Stimulated activated effector memory CD8-positive, alpha-beta T cell treated with anti-CD3 and anti-CD28 coated beads, Interleukin-12 subunit alpha, Interleukin-12 subunit beta, amount 100 ng/mL, for 72 hours (primary cell): ENCODE data around the gene GABRA4.

ENCODE experiments used
- ATAC-seq: fragments of 150-1000 bp; cut with Tn5 transposase; 2 replicates; pipeline ENCODE4 v1.10.0; 2021
- DNase-seq, 2 donors: peaks; one replicate each; pipeline ENCODE4 v3.0.0; 2021 to 2022; ENCODE audit warnings: low spot score in 2 of 2
- H3K27ac Mint-ChIP-seq: one replicate; pipeline ENCODE4 v1.8.0; 2022; ENCODE audit warnings: mild to moderate bottlenecking, mixed read lengths
- H3K36me3 Mint-ChIP-seq: one replicate; pipeline ENCODE4 v1.8.0; 2022; ENCODE audit warnings: mild to moderate bottlenecking, mixed read lengths
- H3K4me1 Mint-ChIP-seq: one replicate; pipeline ENCODE4 v1.8.0; 2022; ENCODE audit warnings: mixed read lengths
- H3K4me3 Mint-ChIP-seq: one replicate; pipeline ENCODE4 v1.8.0; 2022; ENCODE audit warnings: mild to moderate bottlenecking, mixed read lengths
- H3K9me3 Mint-ChIP-seq: one replicate; pipeline ENCODE4 v1.8.0; 2022; ENCODE audit warnings: mixed read lengths

The GABRA4 gene

DNA sequence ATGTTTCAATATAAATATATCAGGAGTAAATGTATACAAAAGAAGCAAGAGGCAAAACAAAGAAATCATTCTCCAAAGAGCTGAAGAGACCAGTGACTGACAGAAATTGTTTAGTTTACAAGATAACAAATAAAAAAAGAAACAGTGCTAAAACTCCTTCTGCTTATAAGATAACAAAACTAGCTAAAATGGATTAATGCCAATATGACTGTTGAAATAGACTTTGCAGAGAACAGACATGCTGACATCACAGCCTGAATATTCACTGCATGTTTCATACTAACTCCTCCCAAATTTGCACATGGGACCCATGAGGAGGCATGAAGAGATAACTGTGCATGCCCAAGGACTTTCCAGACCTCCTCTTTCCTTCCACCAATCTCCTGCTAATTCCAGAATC, 6.2 kb upstream of the GABRA4 start:
- DNase-seq (no peak), ATAC-seq (no peak)
- Mint-ChIP-seq H3K4me1 (peaks cover under 1% of the 10 kb centered on the region), H3K27ac (no peak overlapping the region), H3K9me3 (no peaks in the 10 kb centered on the region), H3K4me3 (no peak overlapping the region), H3K36me3 (no peaks in the 10 kb centered on the region)

DNA sequence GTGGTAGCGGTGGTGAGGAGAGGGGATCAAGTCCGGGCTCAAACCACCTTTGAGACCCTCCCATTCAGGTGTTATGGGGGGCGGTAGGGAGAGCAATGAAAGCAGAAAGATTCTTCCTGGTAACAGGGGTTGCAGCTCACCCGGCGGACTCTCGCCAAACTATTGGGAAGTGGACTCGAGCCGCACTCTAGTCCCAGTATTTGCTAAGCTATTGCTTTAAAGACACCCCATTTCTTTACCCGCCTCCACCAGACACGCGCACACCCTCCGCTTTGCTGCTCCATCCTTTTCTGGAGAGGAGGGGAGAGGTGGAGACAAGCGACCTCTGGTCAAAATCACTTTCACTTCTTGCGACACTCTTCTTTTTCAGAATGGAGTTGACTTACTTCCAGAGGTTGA, 625 bp upstream of the GABRA4 start:
- Mint-ChIP-seq H3K4me1 (peaks cover 24% of the 10 kb centered on the region), H3K9me3 (no peaks in the 10 kb centered on the region), H3K36me3 (peaks cover 5% of the 10 kb centered on the region), H3K4me3 (peak overlapping the region; percentile 46), H3K27ac (no peak overlapping the region)
- DNase-seq (no peak), ATAC-seq (no peak)

DNA sequence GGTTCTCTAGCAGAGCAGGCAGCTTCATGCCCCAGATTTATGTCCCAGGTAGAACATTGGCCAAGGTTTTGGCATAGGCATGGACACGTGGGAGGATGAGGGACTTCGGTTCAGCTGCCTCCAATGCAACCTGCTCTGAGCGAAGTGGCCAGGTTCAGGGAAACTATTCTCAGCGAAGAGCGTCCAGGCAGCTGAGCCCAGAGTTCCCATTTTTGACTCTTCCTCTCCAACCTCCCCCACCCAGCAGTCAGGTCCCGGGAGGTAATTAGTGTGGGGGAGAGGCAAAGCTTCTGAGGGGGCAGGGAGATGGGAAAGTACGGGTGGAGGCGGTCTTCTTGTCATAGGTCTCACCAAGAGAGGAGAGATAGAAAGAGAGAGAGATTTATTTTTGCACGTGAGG, 1.0 kb downstream of the GABRA4 start:
- H3K9me3 Mint-ChIP-seq = no peaks in the 10 kb centered on the region
- DNase-seq (no peak), ATAC-seq (no peak)
- H3K36me3 Mint-ChIP-seq = peaks cover 5% of the 10 kb centered on the region
- peaks cover 24% of the 10 kb centered on the region for H3K4me1 Mint-ChIP-seq
- no peak overlapping the region for H3K27ac Mint-ChIP-seq
- peak overlapping the region; percentile 46 for H3K4me3 Mint-ChIP-seq

DNA sequence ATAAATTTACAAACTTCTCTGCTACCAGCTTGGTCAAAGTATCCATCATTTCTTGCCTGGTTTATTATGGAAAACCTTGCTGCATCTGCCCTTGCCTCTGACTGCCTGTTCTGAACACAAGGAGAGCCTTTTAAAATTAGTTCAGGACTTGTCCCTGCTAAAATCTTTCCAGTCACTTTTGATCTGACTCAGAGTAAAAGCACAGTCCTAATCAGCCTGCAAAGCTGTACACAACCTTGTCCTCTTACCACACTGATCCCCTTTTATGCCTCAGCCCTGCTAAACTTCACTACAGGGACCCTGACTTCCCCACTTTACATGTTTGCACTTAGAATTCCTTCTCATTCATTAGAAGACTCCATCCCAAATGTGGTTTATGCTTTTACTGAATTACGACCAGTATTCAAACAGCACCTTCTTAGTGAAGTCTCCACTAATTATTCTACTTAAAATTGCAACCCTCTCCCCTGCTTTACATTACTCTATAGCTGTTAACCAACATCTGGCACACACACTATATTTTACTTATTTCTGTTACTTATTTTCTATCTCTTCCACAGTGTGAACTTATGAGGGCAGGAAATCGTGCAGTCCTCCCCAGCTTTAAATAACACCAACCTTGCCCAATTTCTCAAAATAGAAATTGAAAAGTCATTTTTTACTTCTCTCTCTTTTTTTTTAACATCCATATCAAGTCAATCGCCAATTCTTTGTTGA, 6.3 kb downstream of the GABRA4 start:
- Mint-ChIP-seq H3K4me3 (no peak overlapping the region), H3K36me3 (no peaks in the 10 kb centered on the region), H3K27ac (no peak overlapping the region), H3K9me3 (no peaks in the 10 kb centered on the region), H3K4me1 (peaks cover under 1% of the 10 kb centered on the region)
- no peak for DNase-seq
- no peak for ATAC-seq

DNA sequence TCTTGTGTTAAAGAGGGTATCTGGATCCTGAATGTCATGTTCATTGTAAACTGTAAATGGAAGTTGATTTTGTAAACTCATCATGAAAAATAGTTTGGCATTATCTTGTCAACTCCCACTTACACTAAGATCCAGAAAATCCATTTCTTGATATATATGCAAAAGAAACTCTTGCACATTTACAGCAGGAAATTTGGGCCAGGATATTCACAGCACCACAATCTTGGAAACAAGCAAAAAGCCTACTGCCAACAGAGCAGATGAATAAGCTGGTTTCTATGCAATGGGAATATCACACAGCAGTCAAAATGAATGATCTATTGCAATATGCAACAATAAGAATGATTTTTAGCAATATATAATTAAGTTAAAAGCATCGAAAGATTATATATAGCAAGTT, 8.6 kb downstream of the GABRA4 start:
- no peaks in the 10 kb centered on the region for H3K9me3 Mint-ChIP-seq
- no peak for DNase-seq
- H3K36me3 Mint-ChIP-seq = no peaks in the 10 kb centered on the region
- no peak overlapping the region for H3K27ac Mint-ChIP-seq
- no peaks in the 10 kb centered on the region for H3K4me1 Mint-ChIP-seq
- no peak overlapping the region for H3K4me3 Mint-ChIP-seq
- ATAC-seq = no peak

DNA sequence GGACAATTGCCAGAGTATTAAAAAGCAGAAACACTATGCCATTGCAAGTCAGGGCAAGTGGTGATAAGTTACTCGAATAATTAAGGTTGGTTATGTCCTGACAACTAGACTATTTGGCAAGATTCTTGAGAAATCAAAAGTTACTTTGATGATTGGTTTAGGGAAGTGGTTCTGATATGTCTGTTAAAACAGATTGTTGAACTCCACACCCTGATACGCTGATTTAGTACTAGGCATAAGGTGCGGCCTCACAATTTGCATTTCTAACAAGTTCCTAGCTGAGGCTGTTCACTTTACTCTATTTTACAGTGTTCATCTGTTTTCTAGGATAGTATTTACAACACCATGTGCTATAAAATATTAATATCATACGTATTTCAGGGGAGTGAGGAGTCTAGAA, 12.5 kb downstream of the GABRA4 start:
- Mint-ChIP-seq H3K4me1 (no peaks in the 10 kb centered on the region), H3K27ac (no peak overlapping the region), H3K4me3 (no peak overlapping the region), H3K9me3 (no peaks in the 10 kb centered on the region), H3K36me3 (no peaks in the 10 kb centered on the region)
- DNase-seq (no peak), ATAC-seq (no peak)

DNA sequence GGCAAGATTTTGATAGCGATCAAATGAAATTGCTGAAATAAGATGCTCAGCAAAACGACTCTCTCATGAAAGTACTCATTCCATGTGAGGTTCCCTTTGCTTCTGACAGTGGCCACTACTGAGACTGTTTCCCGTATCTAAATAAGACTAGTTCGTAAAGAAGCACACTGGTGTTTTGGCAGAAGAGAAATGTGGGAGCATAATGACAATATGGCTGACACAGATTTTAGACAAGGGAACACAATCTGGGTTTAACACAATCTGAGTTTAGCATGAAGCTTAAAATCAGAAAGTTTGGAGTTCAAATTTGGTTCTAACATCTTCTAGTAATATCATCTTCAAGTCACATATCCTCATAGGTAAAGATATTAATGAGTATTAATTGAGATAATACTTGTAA, 13.7 kb downstream of the GABRA4 start:
- no peaks in the 10 kb centered on the region for H3K4me1 Mint-ChIP-seq
- no peaks in the 10 kb centered on the region for H3K9me3 Mint-ChIP-seq
- H3K27ac Mint-ChIP-seq = no peak overlapping the region
- ATAC-seq = no peak
- no peaks in the 10 kb centered on the region for H3K36me3 Mint-ChIP-seq
- H3K4me3 Mint-ChIP-seq = no peak overlapping the region
- DNase-seq = no peak

DNA sequence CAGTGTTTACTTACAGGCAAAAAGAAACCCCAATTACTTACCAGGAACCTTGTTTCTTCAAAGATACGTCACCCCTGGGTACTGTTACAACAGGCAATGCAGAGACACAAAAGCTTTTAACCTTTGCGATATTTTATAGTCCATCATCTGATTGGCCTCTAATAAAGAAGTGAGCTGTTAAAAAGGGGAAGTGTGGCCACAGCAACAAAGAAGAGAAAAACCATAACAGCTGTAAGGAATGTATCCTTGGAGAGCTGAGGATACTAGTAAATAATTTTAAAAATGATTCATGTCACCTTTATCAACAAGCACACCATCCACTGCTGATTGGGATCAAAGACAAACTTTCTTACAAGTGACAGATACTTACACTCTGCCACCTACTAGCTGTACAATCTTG, 14.1 kb downstream of the GABRA4 start:
- Mint-ChIP-seq H3K9me3 (no peaks in the 10 kb centered on the region), H3K4me1 (no peaks in the 10 kb centered on the region), H3K4me3 (no peak overlapping the region), H3K36me3 (no peaks in the 10 kb centered on the region), H3K27ac (no peak overlapping the region)
- no peak for DNase-seq
- ATAC-seq = no peak

DNA sequence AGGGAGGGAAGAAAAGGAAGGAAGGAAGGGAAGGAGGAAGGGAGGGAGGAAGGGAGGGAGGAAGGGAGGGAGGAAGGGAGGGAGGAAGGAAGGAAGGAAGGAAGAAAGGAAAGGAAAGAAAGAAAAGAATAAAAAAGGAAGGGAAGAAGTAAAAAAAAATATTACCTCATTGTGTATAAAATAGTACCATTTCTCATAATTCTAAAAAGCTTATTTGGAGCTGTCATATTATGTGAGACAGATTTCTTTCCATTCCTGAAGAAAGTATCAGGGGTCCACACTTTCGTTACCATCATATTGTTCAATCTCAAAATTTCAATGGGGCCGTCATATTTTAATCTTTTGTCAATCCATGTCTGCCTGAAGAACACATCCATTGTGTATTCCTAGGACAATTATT, 16.1 kb downstream of the GABRA4 start:
- no peak overlapping the region for H3K4me3 Mint-ChIP-seq
- H3K9me3 Mint-ChIP-seq = no peaks in the 10 kb centered on the region
- DNase-seq (no peak), ATAC-seq (no peak)
- H3K27ac Mint-ChIP-seq = no peak overlapping the region
- H3K36me3 Mint-ChIP-seq = no peaks in the 10 kb centered on the region
- H3K4me1 Mint-ChIP-seq = no peaks in the 10 kb centered on the region

DNA sequence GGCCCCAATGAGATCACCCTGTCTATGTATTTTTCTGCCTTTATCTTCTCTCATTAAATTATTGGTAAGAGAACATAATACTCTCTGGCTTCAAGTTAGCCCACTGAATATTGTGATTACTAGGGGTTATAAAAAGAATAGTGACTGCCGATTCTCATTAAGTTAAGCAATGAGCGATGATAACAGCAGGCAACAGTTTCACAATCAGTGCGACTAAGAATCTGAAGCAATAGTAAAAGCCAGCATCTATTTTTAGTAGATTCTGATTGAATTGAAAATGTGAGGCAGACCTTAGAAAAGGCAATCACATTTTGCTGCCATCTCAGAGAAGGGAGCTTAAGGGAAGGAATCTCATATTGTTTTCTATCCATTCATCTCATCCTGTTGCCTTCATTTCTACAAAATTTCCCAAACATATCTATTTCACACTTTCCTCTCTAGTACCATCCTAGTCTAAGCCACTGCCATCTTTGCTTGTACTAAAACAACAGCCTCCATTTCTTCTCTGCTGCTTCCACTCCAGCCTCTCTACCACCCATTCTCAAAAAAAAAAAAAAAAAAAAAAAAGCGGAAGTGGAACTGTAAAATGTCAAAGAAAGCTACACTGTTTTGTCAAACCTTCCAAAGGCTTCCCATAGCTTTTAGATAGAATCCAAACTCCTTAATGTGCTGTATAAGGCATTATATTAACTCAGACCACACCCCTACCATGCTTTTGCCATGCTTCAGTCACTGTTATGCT, 17.4 kb downstream of the GABRA4 start:
- no peak overlapping the region for H3K4me3 Mint-ChIP-seq
- H3K36me3 Mint-ChIP-seq = no peaks in the 10 kb centered on the region
- H3K9me3 Mint-ChIP-seq = no peaks in the 10 kb centered on the region
- no peak overlapping the region for H3K27ac Mint-ChIP-seq
- no peak for DNase-seq
- no peak for ATAC-seq
- H3K4me1 Mint-ChIP-seq = no peaks in the 10 kb centered on the region

DNA sequence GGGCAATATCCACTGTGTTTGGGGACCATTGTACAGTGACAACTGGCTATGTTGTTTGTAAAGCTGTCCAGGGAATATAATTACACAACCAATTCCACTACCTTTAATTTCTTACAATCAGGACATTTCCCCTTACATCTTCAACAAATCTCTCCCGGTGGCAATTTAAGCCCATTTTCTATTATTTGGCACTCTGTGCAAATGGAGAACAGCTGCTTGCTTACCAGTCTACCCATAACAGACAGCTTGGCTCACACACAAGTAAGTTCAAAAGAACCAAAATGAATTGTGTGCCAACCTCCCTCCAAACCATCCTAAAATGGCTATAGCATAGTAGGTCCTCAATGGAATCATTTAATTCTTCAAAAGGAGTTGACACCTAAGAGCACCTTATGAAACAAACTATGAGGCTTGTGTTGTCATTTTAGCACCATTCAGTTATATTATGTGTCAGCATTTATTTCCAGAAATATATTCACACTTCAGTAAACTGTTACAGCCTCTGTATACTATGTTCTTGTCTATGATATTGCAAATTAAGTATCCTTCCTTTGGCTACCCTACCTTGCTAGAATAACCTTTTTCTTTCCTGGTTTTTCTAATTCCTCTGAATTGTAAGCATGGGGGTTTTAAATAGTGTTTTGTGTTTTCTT, 18.4 kb downstream of the GABRA4 start:
- no peak for DNase-seq
- Mint-ChIP-seq H3K9me3 (no peaks in the 10 kb centered on the region), H3K4me1 (no peaks in the 10 kb centered on the region), H3K27ac (no peak overlapping the region), H3K36me3 (no peaks in the 10 kb centered on the region), H3K4me3 (no peak overlapping the region)
- no peak for ATAC-seq

DNA sequence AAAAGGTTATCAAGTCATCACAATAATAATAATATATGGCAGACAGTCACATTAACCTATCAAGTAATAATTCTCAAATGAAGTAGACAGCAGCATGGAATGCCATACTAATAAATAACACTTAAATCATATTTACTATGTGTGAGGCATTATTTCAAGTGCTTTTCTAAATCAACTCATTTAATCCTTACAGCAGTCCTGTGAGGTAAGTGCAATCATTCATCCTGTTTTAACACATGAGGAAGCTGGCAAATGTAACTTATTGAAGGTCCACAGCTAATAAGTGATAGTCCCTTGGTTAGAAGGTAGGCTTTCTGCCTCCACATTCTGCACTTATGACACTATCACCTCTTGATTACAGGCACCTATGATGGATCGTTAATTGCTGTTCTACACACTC, 24.5 kb downstream of the GABRA4 start:
- H3K4me3 Mint-ChIP-seq = no peak overlapping the region

DNA sequence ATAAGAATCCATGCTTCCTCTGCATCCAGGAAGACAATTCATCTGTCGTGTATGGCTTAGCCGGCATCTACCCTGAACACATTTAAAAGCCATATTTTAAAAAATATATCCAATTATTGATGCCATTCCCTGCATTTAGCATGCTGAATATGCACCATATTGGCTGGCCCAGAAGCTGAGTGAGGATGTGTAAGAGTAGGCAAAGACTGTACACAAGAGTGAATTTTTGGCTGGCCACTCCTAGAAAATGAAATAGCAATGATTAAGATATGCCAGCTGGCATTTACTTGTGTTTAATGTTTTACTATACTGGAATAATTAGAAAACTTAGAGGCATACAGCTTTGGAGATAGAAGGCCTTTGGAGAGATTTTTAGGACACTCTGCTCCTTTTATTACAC, 25.8 kb downstream of the GABRA4 start:
- H3K9me3 Mint-ChIP-seq = no peaks in the 10 kb centered on the region
- no peaks in the 10 kb centered on the region for H3K36me3 Mint-ChIP-seq
- DNase-seq = no peak
- no peaks in the 10 kb centered on the region for H3K4me1 Mint-ChIP-seq
- no peak for ATAC-seq
- no peak overlapping the region for H3K4me3 Mint-ChIP-seq
- H3K27ac Mint-ChIP-seq = no peak overlapping the region

More for the DNA sequence above, 24.5 kb downstream of the GABRA4 start:
- H3K36me3 Mint-ChIP-seq = no peaks in the 10 kb centered on the region
- H3K4me1 Mint-ChIP-seq = no peaks in the 10 kb centered on the region
- no peak for DNase-seq
- H3K9me3 Mint-ChIP-seq = no peaks in the 10 kb centered on the region
- H3K27ac Mint-ChIP-seq = no peak overlapping the region
- ATAC-seq = no peak

DNA sequence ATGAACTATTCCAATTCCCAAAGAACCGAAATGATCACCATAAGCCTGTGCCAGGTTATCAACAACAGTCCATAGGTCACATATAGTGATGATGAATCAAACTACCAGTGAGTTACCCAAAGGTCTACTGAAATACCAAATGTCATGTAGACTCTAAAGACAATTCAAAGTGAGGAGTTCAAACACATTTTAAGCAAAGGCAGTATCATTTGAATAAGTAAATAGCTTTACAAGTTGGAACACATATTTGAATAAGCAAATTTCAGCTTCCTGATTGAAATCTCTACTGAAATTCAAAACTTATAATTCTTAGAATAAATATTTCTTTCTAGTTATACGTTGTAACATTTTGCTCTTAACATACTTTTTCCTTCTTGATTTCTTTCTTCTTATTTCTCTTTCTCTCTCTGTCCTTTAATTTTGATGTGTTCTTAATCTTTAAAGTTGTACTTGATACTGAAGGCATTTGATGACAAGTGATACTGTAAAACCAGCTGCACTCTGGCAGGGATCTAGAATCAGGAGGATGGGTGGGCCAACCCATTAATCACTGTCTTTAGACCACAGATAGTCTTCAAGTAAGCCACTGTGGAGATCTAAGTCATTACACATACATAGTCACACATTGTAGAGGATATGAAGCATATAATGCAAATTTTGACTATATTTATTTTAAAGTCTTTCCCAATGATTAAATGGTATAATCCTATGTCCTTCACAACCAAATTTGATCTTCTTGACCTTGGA, 34.5 kb downstream of the GABRA4 start:
- Mint-ChIP-seq H3K4me1 (no peaks in the 10 kb centered on the region), H3K9me3 (peaks cover 2% of the 10 kb centered on the region), H3K36me3 (no peaks in the 10 kb centered on the region), H3K4me3 (no peak overlapping the region), H3K27ac (no peak overlapping the region)
- ATAC-seq (no peak), DNase-seq (no peak)

DNA sequence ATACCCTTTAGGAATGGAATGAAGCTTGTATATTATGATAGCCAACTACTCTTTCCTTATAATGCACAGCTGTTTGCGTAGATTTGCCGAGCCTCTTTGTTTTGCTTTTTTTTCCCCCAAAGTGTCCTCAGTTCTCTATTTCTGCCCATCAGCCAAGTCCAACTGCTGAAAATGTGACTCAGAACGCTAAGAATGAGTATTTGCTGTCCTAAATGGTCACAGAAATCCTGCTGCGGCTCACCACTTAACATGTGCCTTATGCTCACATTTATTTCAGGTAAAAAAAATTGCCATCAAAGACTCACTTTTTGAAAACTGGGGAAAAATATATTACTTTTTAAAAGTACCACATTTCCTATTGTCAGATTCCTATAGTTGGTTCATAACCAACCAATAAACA, 36.9 kb downstream of the GABRA4 start:
- Mint-ChIP-seq H3K4me1 (no peaks in the 10 kb centered on the region), H3K27ac (no peak overlapping the region), H3K4me3 (no peak overlapping the region), H3K9me3 (peaks cover under 1% of the 10 kb centered on the region), H3K36me3 (no peaks in the 10 kb centered on the region)
- DNase-seq = no peak
- ATAC-seq = no peak
